Glutamatergic neuron (in vitro differentiated cells): ENCODE measurements around the gene ANKRD13D. TPM values are rescaled to one million over a fixed set of nuclear protein-coding genes. Genes with fewer than 3 reads are reported as not detected.
A peak's percentile ranks its signal among the peaks of the same experiment; 100 is the strongest.

Experiments used
- DNase-seq: peaks from one replicate; pipeline ENCODE4 v3.0.0; 2022
- H3K27ac Mint-ChIP-seq: one replicate; pipeline ENCODE4 v1.8.0; 2020; ENCODE audit warnings: mild to moderate bottlenecking, mixed read lengths, inconsistent platforms; ENCODE audit not compliant: unreplicated experiment
- H3K27me3 Mint-ChIP-seq: one replicate; pipeline ENCODE4 v1.8.0; 2020; ENCODE audit warnings: mild to moderate bottlenecking, moderate library complexity, mixed read lengths, inconsistent platforms; ENCODE audit not compliant: unreplicated experiment
- H3K36me3 Mint-ChIP-seq: one replicate; pipeline ENCODE4 v1.8.0; 2020; ENCODE audit warnings: mild to moderate bottlenecking, mixed read lengths, inconsistent platforms; ENCODE audit not compliant: unreplicated experiment
- H3K4me1 Mint-ChIP-seq: one replicate; pipeline ENCODE4 v1.8.0; 2020; ENCODE audit warnings: mild to moderate bottlenecking, low read depth, mixed read lengths, inconsistent platforms; ENCODE audit not compliant: unreplicated experiment
- H3K4me3 Mint-ChIP-seq: one replicate; pipeline ENCODE4 v1.8.0; 2020; ENCODE audit warnings: mild to moderate bottlenecking, mixed read lengths, inconsistent platforms; ENCODE audit not compliant: unreplicated experiment
- H3K9me3 Mint-ChIP-seq: one replicate; pipeline ENCODE4 v1.8.0; 2020; ENCODE audit warnings: mild to moderate bottlenecking, moderate library complexity, mixed read lengths, inconsistent platforms; ENCODE audit not compliant: unreplicated experiment
- CTCF ChIP-seq: fragments of 200-600 bp; sonication (generic); IDR thresholded peaks from one replicate; pipeline ENCODE4 v1.5.0; 2021; ENCODE audit not compliant: partially characterized antibody, unreplicated experiment
- total RNA-seq: library from RNA; stranded (reverse); fragmentation: NEBNext Ultra II Directional; extraction: Animal tissue kit (Norgen Biotek cat#: 25700); gene quantifications from one replicate; pipeline ENCODE4 v1.2.1, GENCODE V29; 2021; ENCODE audit not compliant: unreplicated experiment

ANKRD13D gene
- total RNA-seq, 1 donor from 2014 or later = 109 TPM

DNA sequence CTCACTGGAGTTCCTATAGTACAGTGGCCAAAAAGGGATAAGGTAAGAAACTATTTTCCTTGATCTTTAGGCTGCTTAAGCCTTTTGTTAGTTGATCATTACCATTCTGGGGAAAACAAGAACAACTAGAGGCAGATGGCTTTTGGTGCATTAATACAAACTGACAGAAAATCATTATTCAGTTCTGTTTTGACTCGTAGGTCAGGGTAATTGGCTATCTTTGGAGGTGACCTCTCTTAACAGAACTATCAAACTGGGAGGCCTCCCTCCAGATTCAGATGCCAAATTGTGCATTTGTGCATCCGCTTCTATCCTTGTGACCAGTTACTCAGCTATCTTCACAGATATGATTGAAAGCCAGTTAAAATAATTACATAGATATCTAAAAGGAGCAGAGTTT is 46.1 kb upstream of the ANKRD13D start:
- Mint-ChIP-seq H3K4me3 (peak overlapping the region; percentile 77), H3K27me3 (peaks cover 4% of the 10 kb centered on the region), H3K4me1 (peaks cover 23% of the 10 kb centered on the region), H3K36me3 (no peaks in the 10 kb centered on the region), H3K9me3 (peaks cover 9% of the 10 kb centered on the region), H3K27ac (no peak overlapping the region)
- no peak for DNase-seq
- no peak for TF ChIP-seq CTCF

- Mint-ChIP-seq H3K36me3 (no peaks in the 10 kb centered on the region), H3K27ac (no peak overlapping the region), H3K9me3 (peaks cover 6% of the 10 kb centered on the region), H3K4me3 (no peak overlapping the region), H3K4me1 (peaks cover 13% of the 10 kb centered on the region), H3K27me3 (peaks cover 2% of the 10 kb centered on the region)
- no peak for DNase-seq
- no peak for TF ChIP-seq CTCF
Observed at GRCh38 chr11:67245046-67245445, 44.1 kb upstream of the ANKRD13D start.

GRCh38 chr11:67247946-67248550 is 41.1 kb upstream of the ANKRD13D start:
- Mint-ChIP-seq H3K9me3 (no peaks in the 10 kb centered on the region), H3K27me3 (peaks cover 2% of the 10 kb centered on the region), H3K36me3 (no peaks in the 10 kb centered on the region), H3K4me3 (no peak overlapping the region), H3K27ac (no peak overlapping the region), H3K4me1 (no peaks in the 10 kb centered on the region)
- DNase-seq = no peak
- TF ChIP-seq CTCF = no peak

GRCh38 chr11:67248653-67249052 is 40.5 kb upstream of the ANKRD13D start:
- no peaks in the 10 kb centered on the region for H3K4me1 Mint-ChIP-seq
- no peak overlapping the region for H3K27ac Mint-ChIP-seq
- no peaks in the 10 kb centered on the region for H3K36me3 Mint-ChIP-seq
- H3K4me3 Mint-ChIP-seq = no peak overlapping the region
- peaks cover 2% of the 10 kb centered on the region for H3K27me3 Mint-ChIP-seq
- TF ChIP-seq CTCF = no peak
- DNase-seq = no peak
- H3K9me3 Mint-ChIP-seq = peaks cover 2% of the 10 kb centered on the region

- no peaks in the 10 kb centered on the region for H3K36me3 Mint-ChIP-seq
- peaks cover 4% of the 10 kb centered on the region for H3K9me3 Mint-ChIP-seq
- DNase-seq = no peak
- no peak overlapping the region for H3K4me3 Mint-ChIP-seq
- no peaks in the 10 kb centered on the region for H3K4me1 Mint-ChIP-seq
- TF ChIP-seq CTCF = no peak
- H3K27me3 Mint-ChIP-seq = no peaks in the 10 kb centered on the region
- H3K27ac Mint-ChIP-seq = no peak overlapping the region
Observed at GRCh38 chr11:67250059-67251043, 38.8 kb upstream of the ANKRD13D start.
